KOPT-K1 (cell line): Measurements from ENCODE around the gene COQ10A.

Experiments used
- H3K27ac ChIP-seq: fragments of 200-600 bp; sonication (generic); 2 replicates; pipeline ENCODE4 v1.5.1; 2016; ENCODE audit warnings: antibody characterized with exemption, mild to moderate bottlenecking, low read depth, low read length; ENCODE audit not compliant: poor library complexity, severe bottlenecking
- H3K36me3 ChIP-seq: fragments of 200-600 bp; sonication (generic); 2 replicates; pipeline ENCODE4 v1.5.1; 2017; ENCODE audit warnings: antibody characterized with exemption, mild to moderate bottlenecking, low read length, moderate library complexity; ENCODE audit not compliant: insufficient read depth
- H3K9me3 ChIP-seq: fragments of 200-600 bp; sonication (generic); 2 replicates; pipeline ENCODE4 v1.5.1; 2017; ENCODE audit warnings: antibody characterized with exemption, low read length, mild to moderate bottlenecking; ENCODE audit not compliant: insufficient read depth, poor library complexity, severe bottlenecking

Gene COQ10A

DNA sequence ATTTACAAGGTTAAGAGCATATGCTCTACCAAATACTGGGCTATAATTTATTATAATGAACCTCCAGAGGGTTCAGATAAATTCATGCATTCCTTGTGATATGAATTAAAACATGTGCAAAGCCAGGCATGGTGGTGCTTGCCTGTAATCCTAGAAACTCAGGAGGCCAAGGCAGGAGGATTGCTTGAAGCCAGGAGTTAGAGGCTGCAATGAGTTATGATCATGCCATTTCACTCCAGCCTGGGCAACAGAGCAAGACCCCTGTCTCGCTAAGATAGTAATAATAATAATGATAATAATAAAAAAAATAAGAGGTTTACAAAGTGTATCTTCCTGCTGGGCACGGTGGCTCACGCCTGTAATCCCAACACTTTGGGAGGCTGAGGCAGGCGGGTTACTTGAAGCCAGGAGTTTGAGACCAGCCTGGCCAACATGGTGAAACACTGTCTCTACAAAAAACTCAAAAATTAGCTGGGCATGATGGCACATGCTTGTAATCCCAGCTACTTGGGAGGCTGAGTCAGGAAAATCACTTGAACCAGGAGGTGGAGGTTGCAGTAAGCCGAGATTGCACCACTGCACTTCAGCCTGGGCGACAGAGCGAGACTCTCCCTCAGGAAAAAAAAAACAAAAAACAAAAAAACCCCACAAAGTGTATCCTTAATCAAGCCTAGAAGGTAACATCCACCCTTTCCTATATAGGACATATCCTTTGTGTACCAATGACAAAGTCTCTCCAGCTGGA is 40.7 kb downstream of the COQ10A start:
- Histone ChIP-seq H3K27ac (no peak overlapping the region), H3K36me3 (peaks cover 72% of the 10 kb centered on the region), H3K9me3 (no peaks in the 10 kb centered on the region)

DNA sequence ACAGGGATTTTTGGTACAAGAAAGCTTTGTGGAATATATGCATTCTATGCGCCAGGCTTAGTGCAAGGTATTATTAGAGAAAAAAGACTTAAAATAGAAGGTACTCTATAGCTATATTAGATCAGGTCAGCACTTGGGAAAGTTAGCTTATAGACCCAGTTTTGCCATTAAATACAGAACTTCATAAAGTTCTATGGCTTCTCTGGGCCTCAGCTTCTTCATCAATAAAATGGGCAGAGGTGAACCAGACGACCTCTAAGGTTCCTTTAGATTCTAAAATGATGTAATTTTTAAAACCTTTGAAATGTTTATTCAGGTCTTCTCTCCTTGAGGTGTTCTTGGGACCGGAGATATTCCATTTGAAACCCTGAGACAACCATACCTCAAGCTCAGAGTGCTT is 42.0 kb downstream of the COQ10A start:
- Histone ChIP-seq H3K36me3 (peaks cover 83% of the 10 kb centered on the region), H3K27ac (no peak overlapping the region), H3K9me3 (no peaks in the 10 kb centered on the region)

DNA sequence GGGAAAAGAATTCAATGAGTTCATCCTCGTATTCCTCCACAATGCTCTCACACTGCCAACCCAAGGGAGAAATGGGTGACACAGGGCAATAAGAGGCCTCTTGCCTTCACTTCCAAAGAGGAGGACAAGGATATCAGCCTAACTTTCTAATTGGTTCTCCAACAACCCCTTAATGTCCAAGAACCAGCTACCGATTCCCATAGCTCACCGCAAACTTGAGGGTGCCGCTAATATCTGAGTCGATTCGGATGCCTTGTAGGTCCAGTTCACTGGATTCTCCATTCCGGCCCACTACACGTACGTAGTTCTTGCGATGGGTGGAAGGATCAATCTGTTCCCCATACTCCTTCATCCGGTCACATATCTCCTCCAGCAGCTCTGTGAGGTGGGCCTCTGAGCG is 44.3 kb downstream of the COQ10A start:
- Histone ChIP-seq H3K27ac (no peak overlapping the region), H3K9me3 (no peaks in the 10 kb centered on the region), H3K36me3 (peaks cover 71% of the 10 kb centered on the region)

- Histone ChIP-seq H3K27ac (peak overlapping the region; percentile 85), H3K36me3 (peaks cover 63% of the 10 kb centered on the region)
Measured at GRCh38 chr12:56315249-56315621, 48.5 kb downstream of the COQ10A start.

GRCh38 chr12:56315622-56316473 is 49.1 kb downstream of the COQ10A start, which contains the start of gene CNPY2:
CNPY2 (minus strand) TSS chr12:56315988; CDS start chr12:56315217, 771 bp downstream.
- H3K27ac ChIP-seq, result peak within 1 kb of the TSS; percentile 85
- no peaks in the 10 kb centered on the region for H3K9me3 ChIP-seq
- H3K36me3 ChIP-seq, result peaks cover 58% of the 10 kb centered on the region

More at GRCh38 chr12:56315249-56315621, 48.5 kb downstream of the COQ10A start:
- no peaks in the 10 kb centered on the region for H3K9me3 ChIP-seq

DNA sequence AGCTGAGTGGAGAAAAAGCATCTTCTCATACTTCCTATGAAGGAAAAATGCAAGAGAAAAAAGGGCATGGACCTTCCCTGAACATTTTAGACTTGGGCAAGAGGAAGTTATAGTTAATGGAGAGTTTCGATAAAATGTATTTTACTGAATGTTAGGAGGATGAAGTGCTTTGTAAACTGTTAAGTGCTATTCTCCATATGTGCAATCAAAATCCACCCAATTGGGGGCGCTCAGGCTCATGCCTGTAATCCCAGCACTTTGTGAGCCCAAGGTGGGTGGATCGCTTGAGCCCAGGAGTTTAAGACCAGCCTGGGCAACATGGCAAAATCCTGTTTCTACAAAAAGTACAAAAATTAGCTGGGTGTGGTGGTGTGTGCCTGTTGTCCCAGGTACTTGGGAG is 50.9 kb downstream of the COQ10A start:
- peaks cover 59% of the 10 kb centered on the region for H3K36me3 ChIP-seq
- no peaks in the 10 kb centered on the region for H3K9me3 ChIP-seq
- H3K27ac ChIP-seq, result no peak overlapping the region
